GM12878 (cell line): Measurements from ENCODE around the gene DDHD1. TPM values are rescaled to one million over a fixed set of nuclear protein-coding genes. Genes with fewer than 3 reads are reported as not detected.

Experiments used
- ATAC-seq: fragments of 200-7000 bp; cut with Tn5 transposase; 3 replicates; pipeline ENCODE4 v1.9.1; 2020; ENCODE audit warnings: mild to moderate bottlenecking, moderate library complexity
- BruUV-seq: library from RNA; stranded (reverse); fragments of 400-500 nt; replicated peaks from 2 replicates; lab custom pipeline; 2021; lab: Mats Ljungman, UMichigan
- CTCF ChIA-PET: fragments of 300-600 bp; sonication (Branson Sonifier 250); formaldehyde crosslinking; extraction: SDS; loops from one replicate; lab custom pipeline; 2021; ENCODE audit warnings: inconsistent platforms; lab: Yijun Ruan, JAX
- POLR2A ChIA-PET: fragments of 350-600 bp; formaldehyde crosslinking; extraction: SDS; loops from one replicate; lab custom pipeline; 2021; ENCODE audit warnings: inconsistent platforms; lab: Charles Lee
- RAD21 ChIA-PET: fragments of 300-600 bp; sonication (Branson Sonifier 250); formaldehyde crosslinking; loops from one replicate; lab custom pipeline; 2023; ENCODE audit warnings: antibody characterized with exemption; ENCODE audit not compliant: unreplicated experiment; lab: Charles Lee
- SMC1A ChIA-PET: fragments of 300-600 bp; sonication (Branson Sonifier 250); formaldehyde crosslinking; loops from one replicate; lab custom pipeline; 2023; ENCODE audit not compliant: unreplicated experiment, uncharacterized antibody; lab: Charles Lee
- DNase-seq: peaks from one replicate; pipeline ENCODE4 v3.0.0-alpha.2; 2011; ENCODE audit warnings: low read depth, low spot score
- FAIRE-seq: peaks from 3 replicates; lab custom pipeline; 2011; peaks lifted over from hg19 to GRCh38; lab: Jason Lieb, UNC
- H2AFZ ChIP-seq: 2 replicates; pipeline ENCODE4 v1.6.0; 2011; ENCODE audit warnings: low read depth, low read length, control low read depth; ENCODE audit not compliant: control insufficient read depth
- H3K27ac ChIP-seq: 2 replicates; pipeline ENCODE4 v1.5.1; 2011; ENCODE audit warnings: control low read depth; ENCODE audit not compliant: control insufficient read depth, insufficient read depth
- H3K27me3 ChIP-seq, 2 experiments: replicated peaks in 1 of 2; 2 replicates each; pipeline versions ENCODE4 v1.6.0 to v1.6.1; 2011; ENCODE audit warnings: low read length in 1 of 2; ENCODE audit not compliant: control insufficient read depth in 2 of 2, insufficient read depth in 2 of 2
- H3K36me3 ChIP-seq, 2 experiments: 2 replicates each; pipeline ENCODE4 v1.5.1; 2011; ENCODE audit warnings: low read length in 1 of 2; ENCODE audit not compliant: control insufficient read depth in 2 of 2, insufficient read depth in 2 of 2
- H3K4me1 ChIP-seq: 2 replicates; pipeline ENCODE4 v1.6.1; 2011; ENCODE audit warnings: mild to moderate bottlenecking, low read length, moderate library complexity, mixed read lengths; ENCODE audit not compliant: control insufficient read depth, insufficient read depth
- H3K4me2 ChIP-seq: 2 replicates; pipeline ENCODE4 v1.6.0; 2011; ENCODE audit warnings: control low read depth; ENCODE audit not compliant: control insufficient read depth, insufficient read depth
- H3K4me3 ChIP-seq: fragments of 200-600 bp; sonication (generic); 2 replicates; pipeline ENCODE4 v1.5.1; 2016
- H3K79me2 ChIP-seq: 2 replicates; pipeline ENCODE4 v1.6.0; 2011; ENCODE audit warnings: low read length; ENCODE audit not compliant: control insufficient read depth, insufficient read depth
- H3K9ac ChIP-seq: 2 replicates; pipeline ENCODE4 v1.8.0; 2011; ENCODE audit warnings: low read length, control low read depth, mixed read lengths; ENCODE audit not compliant: control insufficient read depth, insufficient read depth
- H3K9me3 ChIP-seq: replicated peaks from 3 replicates; pipeline ENCODE4 v1.5.1; 2011; ENCODE audit warnings: mild to moderate bottlenecking, low read length; ENCODE audit not compliant: control insufficient read depth, insufficient read depth
- H4K20me1 ChIP-seq: 2 replicates; pipeline ENCODE4 v1.6.0; 2011; ENCODE audit not compliant: control insufficient read depth, insufficient read depth
- BACH1 ChIP-seq: fragments of 450-650 bp; IDR thresholded peaks from 2 replicates; pipeline ENCODE4 v1.6.1; 2017; ENCODE audit warnings: mild to moderate bottlenecking, borderline replicate concordance
- CBFB ChIP-seq: IDR thresholded peaks from 2 replicates; pipeline ENCODE4 v1.6.1; 2016; ENCODE audit warnings: antibody characterized with exemption, low read depth
- CHD2 ChIP-seq: IDR thresholded peaks from 2 replicates; pipeline ENCODE4 v1.6.1; 2011; ENCODE audit warnings: low read depth, low read length, improper control_type of control experiment, borderline replicate concordance
- CREB1 ChIP-seq: IDR thresholded peaks from 2 replicates; pipeline ENCODE4 v1.6.1; 2012; ENCODE audit warnings: low read depth, mild to moderate bottlenecking, inconsistent platforms
- E2F8 ChIP-seq: fragments of 450-650 bp; IDR thresholded peaks from 2 replicates; pipeline ENCODE4 v1.6.1; 2018; ENCODE audit warnings: mild to moderate bottlenecking, low read depth, moderate library complexity; ENCODE audit not compliant: partially characterized antibody
- EZH2 ChIP-seq: IDR thresholded peaks from 2 replicates; pipeline ENCODE4 v1.6.1; 2012; ENCODE audit warnings: low read depth, mild to moderate bottlenecking, control low read depth, inconsistent platforms, low read length, borderline replicate concordance; ENCODE audit not compliant: control insufficient read depth
- FOS ChIP-seq: IDR thresholded peaks from 3 replicates; pipeline ENCODE4 v1.6.1; 2011; ENCODE audit warnings: borderline replicate concordance; ENCODE audit not compliant: insufficient read length; ENCODE audit errors: extremely low read depth
- HDGF ChIP-seq: fragments of 450-650 bp; IDR thresholded peaks from 2 replicates; pipeline ENCODE4 v1.6.1; 2016; ENCODE audit warnings: antibody characterized with exemption
- RAD51 ChIP-seq: fragments of 450-650 bp; IDR thresholded peaks from 2 replicates; pipeline ENCODE4 v1.6.1; 2016; ENCODE audit warnings: moderate library complexity, mild to moderate bottlenecking, inconsistent platforms
- TCF12 ChIP-seq: IDR thresholded peaks from 2 replicates; pipeline ENCODE4 v1.6.1; 2011; ENCODE audit warnings: low read depth, mild to moderate bottlenecking, low read length
- YY1 ChIP-seq: IDR thresholded peaks from 2 replicates; pipeline ENCODE4 v1.6.1; 2011; ENCODE audit warnings: low read depth, mild to moderate bottlenecking, low read length
- ZBTB33 ChIP-seq: fragments of 450-650 bp; IDR thresholded peaks from 2 replicates; pipeline ENCODE4 v1.6.1; 2017; ENCODE audit warnings: mild to moderate bottlenecking
- ZNF24 ChIP-seq: fragments of 450-650 bp; IDR thresholded peaks from 2 replicates; pipeline ENCODE4 v1.6.1; 2017; ENCODE audit warnings: antibody characterized with exemption, mild to moderate bottlenecking
- WGBS: methylation state at CpG from one replicate; pipeline ENCODE4 v1.1.6; 2016; ENCODE audit warnings: low lambda C conversion rate; ENCODE audit not compliant: insufficient replicate concordance, insufficient coverage; ENCODE audit errors: missing lambda C conversion rate; 5-methylcytosine and 5-hydroxymethylcytosine counted together
- in situ Hi-C: fragments of 300-500 bp; cut with MboI; formaldehyde crosslinking; loops from 9 replicates; pipeline ENCODE4 v1.14.3; 2018; ENCODE audit warnings: mixed read lengths
- intact Hi-C: fragments of 100-400 bp; cut with micrococcal nuclease; formaldehyde crosslinking; loops from one replicate; pipeline ENCODE4 v1.14.2; 2022; ENCODE audit not compliant: unreplicated experiment
- polyA plus RNA-seq, 11 experiments: library from polyadenylated mRNA; depleted of rRNA in 4 of 11; unstranded in 6 of 11; stranded (reverse) in 5 of 11; fragments of >200 nt; fragmentation: Nextera tagmentation in 4 of 11; fragmentation: Illumina TruSeq in 1 of 11; extraction: Ambion mirVana in 4 of 11; extraction: Trizol in 1 of 11; gene quantifications; 1 replicate in 1 of 11; 2 replicates in 10 of 11; pipeline versions ENCODE4 v1.2.1 to v1.2.3, GENCODE V29; 2011 to 2016; ENCODE audit warnings: inconsistent platforms in 2 of 11, missing spikeins in 2 of 11, low read depth in 1 of 11
- total RNA-seq, 4 experiments: library from RNA; depleted of rRNA in 3 of 4; stranded (reverse); fragments of >200 nt in 3 of 4; fragmentation: Illumina TruSeq in 1 of 4; extraction: Trizol in 1 of 4; gene quantifications; 2 replicates each; pipeline versions ENCODE4 v1.2.1 to v1.2.3, GENCODE V29; 2013 to 2021
- TF ChIP-seq, protein P1 (sequence below): fragments of 450-650 bp; IDR thresholded peaks from 2 replicates; pipeline ENCODE4 v1.6.1; 2017; ENCODE audit warnings: mild to moderate bottlenecking, low read depth, inconsistent platforms; ENCODE audit not compliant: poor library complexity, severe bottlenecking
- TF ChIP-seq, protein P2 (sequence below): IDR thresholded peaks from 2 replicates; pipeline ENCODE4 v1.6.1; 2012; ENCODE audit warnings: low read length, inconsistent platforms
- TF ChIP-seq, protein P3 (sequence below): fragments of 450-650 bp; IDR thresholded peaks from 2 replicates; pipeline ENCODE4 v1.6.1; 2017; ENCODE audit warnings: borderline replicate concordance

Gene DDHD1
- total and polyA plus RNA-seq, 10 of the 15 experiments (the other 5 are each of a cell fraction or from before 2014, with no cell fraction given): 7.7 to 52.3 (median 28.5) TPM

GRCh38 chr14:52987514-52987913, 165.6 kb downstream of the DDHD1 start:
- no peaks in the 10 kb centered on the region for H4K20me1 ChIP-seq
- FAIRE-seq (no peak), ATAC-seq (no peak), DNase-seq (no peak)
- no peak overlapping the region for H3K27ac ChIP-seq
- in situ Hi-C loops (no loop called here), intact Hi-C loops (no loop called here)
- 0% methylated on average over 3 of the region's 3 CpGs for WGBS
- SMC1A ChIA-PET: no interaction called here
- no peaks in the 10 kb centered on the region for H3K9me3 ChIP-seq
- CTCF ChIA-PET: interaction anchor here (0.8 to 1.4 kb wide), 2 partner anchors 11 to 38 kb away, joined by 3 to 4 read pairs; no protein-coding TSS in a partner anchor
- no peak overlapping the region for H2AFZ ChIP-seq
- no peak overlapping the region for H3K4me2 ChIP-seq
- H3K4me1 ChIP-seq: no peaks in the 10 kb centered on the region
- H3K27me3 ChIP-seq: no peaks in the 10 kb centered on the region
- no TSS peak for BruUV-seq
- no peaks in the 10 kb centered on the region for H3K36me3 ChIP-seq
- no peak overlapping the region for H3K4me3 ChIP-seq
- POLR2A ChIA-PET: no interaction called here
- no peaks in the 10 kb centered on the region for H3K79me2 ChIP-seq
- H3K9ac ChIP-seq: no peak overlapping the region
- RAD21 ChIA-PET: no interaction called here
- no peak for TF ChIP-seq FOS
- no peak for TF ChIP-seq RAD51
- no peak for TF ChIP-seq ZNF24
- TF ChIP-seq, protein P1, sequence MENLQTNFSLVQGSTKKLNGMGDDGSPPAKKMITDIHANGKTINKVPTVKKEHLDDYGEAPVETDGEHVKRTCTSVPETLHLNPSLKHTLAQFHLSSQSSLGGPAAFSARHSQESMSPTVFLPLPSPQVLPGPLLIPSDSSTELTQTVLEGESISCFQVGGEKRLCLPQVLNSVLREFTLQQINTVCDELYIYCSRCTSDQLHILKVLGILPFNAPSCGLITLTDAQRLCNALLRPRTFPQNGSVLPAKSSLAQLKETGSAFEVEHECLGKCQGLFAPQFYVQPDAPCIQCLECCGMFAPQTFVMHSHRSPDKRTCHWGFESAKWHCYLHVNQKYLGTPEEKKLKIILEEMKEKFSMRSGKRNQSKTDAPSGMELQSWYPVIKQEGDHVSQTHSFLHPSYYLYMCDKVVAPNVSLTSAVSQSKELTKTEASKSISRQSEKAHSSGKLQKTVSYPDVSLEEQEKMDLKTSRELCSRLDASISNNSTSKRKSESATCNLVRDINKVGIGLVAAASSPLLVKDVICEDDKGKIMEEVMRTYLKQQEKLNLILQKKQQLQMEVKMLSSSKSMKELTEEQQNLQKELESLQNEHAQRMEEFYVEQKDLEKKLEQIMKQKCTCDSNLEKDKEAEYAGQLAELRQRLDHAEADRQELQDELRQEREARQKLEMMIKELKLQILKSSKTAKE: no peak
- no peak for TF ChIP-seq YY1
- TF ChIP-seq ZBTB33: no peak
- TF ChIP-seq E2F8: no peak
- no peak for TF ChIP-seq EZH2
- TF ChIP-seq HDGF: no peak
- no peak for TF ChIP-seq BACH1
- TF ChIP-seq, protein P2, sequence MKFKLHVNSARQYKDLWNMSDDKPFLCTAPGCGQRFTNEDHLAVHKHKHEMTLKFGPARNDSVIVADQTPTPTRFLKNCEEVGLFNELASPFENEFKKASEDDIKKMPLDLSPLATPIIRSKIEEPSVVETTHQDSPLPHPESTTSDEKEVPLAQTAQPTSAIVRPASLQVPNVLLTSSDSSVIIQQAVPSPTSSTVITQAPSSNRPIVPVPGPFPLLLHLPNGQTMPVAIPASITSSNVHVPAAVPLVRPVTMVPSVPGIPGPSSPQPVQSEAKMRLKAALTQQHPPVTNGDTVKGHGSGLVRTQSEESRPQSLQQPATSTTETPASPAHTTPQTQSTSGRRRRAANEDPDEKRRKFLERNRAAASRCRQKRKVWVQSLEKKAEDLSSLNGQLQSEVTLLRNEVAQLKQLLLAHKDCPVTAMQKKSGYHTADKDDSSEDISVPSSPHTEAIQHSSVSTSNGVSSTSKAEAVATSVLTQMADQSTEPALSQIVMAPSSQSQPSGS: no peak
- TF ChIP-seq CHD2: no peak
- TF ChIP-seq, protein P3, sequence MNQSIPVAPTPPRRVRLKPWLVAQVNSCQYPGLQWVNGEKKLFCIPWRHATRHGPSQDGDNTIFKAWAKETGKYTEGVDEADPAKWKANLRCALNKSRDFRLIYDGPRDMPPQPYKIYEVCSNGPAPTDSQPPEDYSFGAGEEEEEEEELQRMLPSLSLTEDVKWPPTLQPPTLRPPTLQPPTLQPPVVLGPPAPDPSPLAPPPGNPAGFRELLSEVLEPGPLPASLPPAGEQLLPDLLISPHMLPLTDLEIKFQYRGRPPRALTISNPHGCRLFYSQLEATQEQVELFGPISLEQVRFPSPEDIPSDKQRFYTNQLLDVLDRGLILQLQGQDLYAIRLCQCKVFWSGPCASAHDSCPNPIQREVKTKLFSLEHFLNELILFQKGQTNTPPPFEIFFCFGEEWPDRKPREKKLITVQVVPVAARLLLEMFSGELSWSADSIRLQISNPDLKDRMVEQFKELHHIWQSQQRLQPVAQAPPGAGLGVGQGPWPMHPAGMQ: no peak
- TF ChIP-seq CREB1: no peak
- TF ChIP-seq TCF12: no peak
- TF ChIP-seq CBFB: no peak
